ENCODE data around the gene FAM136A. TPM values are rescaled to one million over a fixed set of nuclear protein-coding genes. Genes with fewer than 3 reads are reported as not detected.

The FAM136A gene
- total and polyA plus RNA-seq, 2 of the 13 experiments (the other 11 are each of a cell fraction or from before 2014, with no cell fraction given), result 77.8 to 126 TPM

GRCh38 chr2:70301344-70302194, at the start of gene FAM136A (continued):
- TF ChIP-seq ARID2 (CRISPR knock-in tag; IDR thresholded peaks at IDR 0.05; ENCODE audit: borderline replicate concordance) (peak; percentile 78; the same call in 1 of the 2 replicates), NFAT5 (CRISPR knock-in tag; IDR thresholded peaks at IDR 0.05) (peak; percentile 89), ZNF619 (CRISPR knock-in tag; IDR thresholded peaks at IDR 0.05) (0 out of 2 replicates have a peak, but pooled peaks have one; percentile 24), MLX (CRISPR knock-in tag; IDR thresholded peaks at IDR 0.05) (no peak; the same call in 1 of the 2 replicates), ARHGAP35 (CRISPR knock-in tag; IDR thresholded peaks at IDR 0.05; ENCODE audit: borderline replicate concordance) (peak; percentile 32; the same call in 1 of the 2 replicates), NR2F1 (CRISPR knock-in tag; IDR thresholded peaks at IDR 0.05) (peak; percentile 91 to 93), RERE (CRISPR knock-in tag; IDR thresholded peaks at IDR 0.05; ENCODE audit: low read depth) (no peak), HOXA5 (CRISPR knock-in tag; IDR thresholded peaks at IDR 0.05) (peak; percentile 85; the same call in 1 of the 2 replicates), SPEN (CRISPR knock-in tag; IDR thresholded peaks at IDR 0.05; ENCODE audit: low read depth) (peak; percentile 58), POLR2AphosphoS5 (IDR thresholded peaks at IDR 0.05; ENCODE audit: low read depth, low read length) (peak; percentile 93), ZNF746 (CRISPR knock-in tag; IDR thresholded peaks at IDR 0.05) (peak; percentile 65), ZNF569 (CRISPR knock-in tag; IDR thresholded peaks at IDR 0.05; ENCODE audit: borderline replicate concordance) (peak; percentile 81; the same call in 1 of the 2 replicates), ZNF558 (CRISPR knock-in tag; IDR thresholded peaks at IDR 0.05; ENCODE audit: borderline replicate concordance) (peak; percentile 71), ZNF296 (CRISPR knock-in tag; conservative IDR thresholded peaks at IDR 0.05) (no peak; the same call in 1 of the 2 replicates), KLF6 (CRISPR knock-in tag; IDR thresholded peaks at IDR 0.05) (peak; percentile 59), CREB3 (CRISPR knock-in tag; IDR thresholded peaks at IDR 0.05) (peak; percentile 96)

Data from HepG2 (cell line).